ENCODE measurements around the gene MAX.

- TF ChIP-seq CTCF (IDR thresholded peaks at IDR 0.05): no peak
- TF ChIP-seq POLR2A (IDR thresholded peaks at IDR 0.05): no peak
Observed at GRCh38 chr14:65043893-65044595, 58.3 kb downstream of the MAX start.
